ENCODE measurements around the gene STK25. TPM values are rescaled to one million over a fixed set of nuclear protein-coding genes. Genes with fewer than 3 reads are reported as not detected.
"Not testable (repeated sequence)": the region's sequence is repeated elsewhere in the genome, so short reads cannot be mapped to it uniquely, and the experiment has no call there.

STK25 gene
- total and polyA plus RNA-seq, 10 donors: 127 to 254 (median 172) TPM

DNA sequence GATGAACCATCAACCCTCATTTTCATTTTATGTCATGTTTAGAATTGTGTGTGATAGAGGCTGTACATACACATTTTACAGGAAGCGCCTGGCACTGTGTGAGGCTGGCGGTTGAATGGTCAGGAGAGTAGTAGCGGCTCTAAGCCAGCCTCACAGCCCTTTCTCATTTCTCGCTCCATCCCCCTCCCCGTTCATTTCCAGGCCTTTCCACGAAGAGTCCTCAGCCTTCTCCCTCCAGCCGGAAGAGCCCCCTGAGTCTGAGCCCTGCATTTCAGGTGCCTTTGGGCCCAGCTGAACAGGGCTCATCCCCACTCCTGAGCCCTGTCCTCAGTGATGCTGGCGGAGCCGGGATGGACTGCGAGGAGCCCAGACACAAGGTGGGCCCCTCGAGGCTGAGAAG lies 51.8 kb downstream of the STK25 start:
- Histone ChIP-seq H3K27me3 (replicated peaks in 1 of 7) (peaks cover 0 to 8% (median 0%) of the 10 kb centered on the region in 7 donors), H3K27ac (no peak overlapping the region), H3K4me3 (no peak overlapping the region), H3K36me3 (peaks cover 0 to 6% (median 0%) of the 10 kb centered on the region in 6 donors), H3K9me3 (no peaks in the 10 kb centered on the region), H3K4me1 (no peaks in the 10 kb centered on the region)
- WGBS, 5 donors: 80 to 88% (median 85%) methylated on average over 7 to 11 of the region's 11 CpGs
- peak; percentile 34 for DNase-seq
- intact Hi-C loops (cut with DNase I; ENCODE audit: low total_unique reads): no loop called here
- no peak for TF ChIP-seq CTCF (IDR thresholded peaks at IDR 0.05 in 8 of 11, conservative IDR thresholded peaks at IDR 0.05 in 3 of 11)
- TF ChIP-seq POLR2AphosphoS5 (IDR thresholded peaks at IDR 0.05): peak in 1 of 3 donors; percentile 25

DNA sequence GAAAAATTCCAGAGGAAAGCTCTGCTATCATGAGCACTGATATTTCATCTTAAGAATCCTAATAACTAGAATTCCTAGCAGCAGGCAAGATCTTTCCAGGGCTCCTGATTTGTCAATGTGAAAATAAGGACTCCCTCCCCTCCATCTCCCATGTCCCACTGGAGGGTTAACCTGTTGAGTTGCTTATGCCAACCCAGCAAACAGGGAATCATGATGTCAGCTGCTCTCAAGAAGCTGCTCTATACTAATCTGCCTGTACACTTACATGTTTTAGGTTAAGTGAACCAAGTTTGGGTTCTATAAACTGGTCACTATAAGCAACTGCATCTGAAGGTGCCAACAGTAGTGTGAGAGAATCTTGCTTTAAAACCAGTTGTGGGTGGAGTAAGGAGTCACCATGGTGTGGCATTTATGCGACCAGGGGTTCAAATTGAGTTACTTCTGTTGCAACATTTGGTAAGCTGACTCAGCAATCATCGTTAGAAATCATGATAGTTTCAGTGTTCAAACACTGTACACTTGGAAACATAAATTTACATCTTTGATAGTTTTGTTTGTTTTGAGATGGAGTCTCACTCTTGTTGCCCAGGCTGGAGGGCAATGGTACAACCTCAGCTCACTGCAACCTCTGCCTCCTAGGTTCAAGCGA lies 53.4 kb downstream of the STK25 start:
- Histone ChIP-seq H3K4me3 (no peak overlapping the region), H3K27ac (no peak overlapping the region), H3K27me3 (replicated peaks in 1 of 7) (peaks cover 0 to 18% (median 0%) of the 10 kb centered on the region in 7 donors), H3K4me1 (no peaks in the 10 kb centered on the region), H3K36me3 (peaks cover 0 to 12% (median 0%) of the 10 kb centered on the region in 6 donors), H3K9me3 (no peaks in the 10 kb centered on the region)
- intact Hi-C loops (cut with DNase I; ENCODE audit: low total_unique reads): no loop called here
- 49 to 81% (median 62%) methylated on average over 3 of the region's 3 CpGs for WGBS, 5 donors
- no peak for DNase-seq
- TF ChIP-seq POLR2A (IDR thresholded peaks at IDR 0.05) (no peak), POLR2AphosphoS5 (IDR thresholded peaks at IDR 0.05) (no peak), CTCF (IDR thresholded peaks at IDR 0.05 in 8 of 11, conservative IDR thresholded peaks at IDR 0.05 in 3 of 11) (no peak)

- H3K4me1 ChIP-seq; intact Hi-C loops (cut with DNase I; ENCODE audit: low total_unique reads); H3K9me3 ChIP-seq; H3K4me3 ChIP-seq; H3K27ac ChIP-seq: not testable (repeated sequence)
- WGBS, 5 donors: 88 to 94% (median 92%) methylated on average over 9 of the region's 9 CpGs
- DNase-seq: peak; percentile 12
- Histone ChIP-seq H3K36me3 (peaks cover 0 to 13% (median 0%) of the 10 kb centered on the region in 6 donors), H3K27me3 (replicated peaks in 1 of 7) (peaks cover 0 to 26% (median 0%) of the 10 kb centered on the region in 7 donors)
Measured at GRCh38 chr2:241453919-241454318, 54.5 kb downstream of the STK25 start.

DNA sequence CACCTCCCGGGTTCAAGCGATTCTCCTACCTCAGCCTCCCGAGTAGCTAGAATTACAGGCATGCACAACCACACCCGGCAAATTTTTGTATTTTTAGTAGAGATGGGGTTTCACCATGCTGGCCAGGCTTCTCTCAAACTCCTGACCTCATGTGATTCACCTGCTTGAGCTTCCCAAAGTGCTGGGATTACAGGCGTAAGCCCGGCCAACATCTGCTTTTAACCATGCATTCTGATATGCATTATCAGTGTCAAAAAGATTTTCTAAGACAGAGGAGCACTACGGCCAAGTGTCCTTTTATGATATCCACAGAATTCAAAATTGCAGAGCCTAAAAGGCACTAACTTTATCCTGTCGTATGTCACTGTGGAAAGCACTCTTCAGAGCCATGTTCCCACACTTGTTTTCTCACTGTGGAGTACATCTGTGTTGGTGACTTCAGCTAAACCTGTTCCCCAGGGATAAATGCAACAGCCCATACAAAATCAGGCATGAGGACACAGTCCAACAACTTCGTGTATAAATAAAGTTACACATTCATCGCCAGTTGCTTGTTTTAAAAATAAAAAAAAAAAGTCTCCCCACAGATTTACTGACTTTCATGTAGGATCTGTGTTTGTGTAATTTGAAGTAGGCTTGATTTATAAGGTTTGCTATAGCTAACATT lies 56.4 kb downstream of the STK25 start:
- 89 to 92% (median 90%) methylated on average over 10 of the region's 10 CpGs for WGBS, 5 donors

DNA sequence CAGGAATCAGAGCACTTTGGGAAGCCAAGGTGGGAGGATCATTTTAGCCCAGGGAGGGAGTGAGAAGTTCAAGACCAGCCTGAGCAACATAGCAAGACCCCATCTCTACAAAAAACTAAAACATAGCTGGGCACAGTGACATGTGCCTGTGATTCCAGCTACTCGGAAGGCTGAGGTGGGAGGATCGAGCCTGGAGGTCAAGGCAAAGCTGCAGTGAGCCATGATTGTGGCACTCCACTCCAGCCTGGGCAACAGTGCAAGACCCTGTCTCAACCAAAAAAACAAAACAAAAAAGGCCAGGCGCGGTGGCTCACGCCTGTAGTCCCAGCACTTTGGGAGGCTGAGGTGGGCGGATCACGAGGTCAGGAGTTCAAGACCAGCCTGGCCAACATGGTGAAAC lies 58.3 kb downstream of the STK25 start:
- H3K27ac ChIP-seq; H3K4me1 ChIP-seq; H3K4me3 ChIP-seq; H3K9me3 ChIP-seq; DNase-seq; intact Hi-C loops (cut with DNase I; ENCODE audit: low total_unique reads): not testable (repeated sequence)
- H3K36me3 ChIP-seq: peaks cover 0 to 50% (median 16%) of the 10 kb centered on the region in 6 donors
- 88 to 98% (median 91%) methylated on average over 5 to 7 of the region's 7 CpGs for WGBS, 5 donors
- peaks cover 0 to 54% (median 3%) of the 10 kb centered on the region in 7 donors for H3K27me3 ChIP-seq (replicated peaks in 1 of 7)

More for the DNA sequence above, 56.4 kb downstream of the STK25 start:
- no peak overlapping the region for H3K27ac ChIP-seq
- H3K4me3 ChIP-seq: no peak overlapping the region
- H3K9me3 ChIP-seq: no peaks in the 10 kb centered on the region
- no peak for DNase-seq
- H3K36me3 ChIP-seq: peaks cover 0 to 33% (median 5%) of the 10 kb centered on the region in 6 donors
- peaks cover 0 to 45% (median 0%) of the 10 kb centered on the region in 7 donors for H3K27me3 ChIP-seq (replicated peaks in 1 of 7)
- TF ChIP-seq POLR2A (IDR thresholded peaks at IDR 0.05) (no peak), POLR2AphosphoS5 (IDR thresholded peaks at IDR 0.05) (no peak), CTCF (IDR thresholded peaks at IDR 0.05 in 8 of 11, conservative IDR thresholded peaks at IDR 0.05 in 3 of 11) (no peak)
- intact Hi-C loops (cut with DNase I; ENCODE audit: low total_unique reads): no loop called here
- H3K4me1 ChIP-seq: no peaks in the 10 kb centered on the region
